ENCODE results near the gene HIRIP3. TPM values are rescaled to one million over a fixed set of nuclear protein-coding genes. Genes with fewer than 3 reads are reported as not detected.

The HIRIP3 gene
- total and polyA plus RNA-seq, 2 of the 13 experiments (the other 11 are each of a cell fraction or from before 2014, with no cell fraction given) = 12.6 to 17.2 TPM

DNA sequence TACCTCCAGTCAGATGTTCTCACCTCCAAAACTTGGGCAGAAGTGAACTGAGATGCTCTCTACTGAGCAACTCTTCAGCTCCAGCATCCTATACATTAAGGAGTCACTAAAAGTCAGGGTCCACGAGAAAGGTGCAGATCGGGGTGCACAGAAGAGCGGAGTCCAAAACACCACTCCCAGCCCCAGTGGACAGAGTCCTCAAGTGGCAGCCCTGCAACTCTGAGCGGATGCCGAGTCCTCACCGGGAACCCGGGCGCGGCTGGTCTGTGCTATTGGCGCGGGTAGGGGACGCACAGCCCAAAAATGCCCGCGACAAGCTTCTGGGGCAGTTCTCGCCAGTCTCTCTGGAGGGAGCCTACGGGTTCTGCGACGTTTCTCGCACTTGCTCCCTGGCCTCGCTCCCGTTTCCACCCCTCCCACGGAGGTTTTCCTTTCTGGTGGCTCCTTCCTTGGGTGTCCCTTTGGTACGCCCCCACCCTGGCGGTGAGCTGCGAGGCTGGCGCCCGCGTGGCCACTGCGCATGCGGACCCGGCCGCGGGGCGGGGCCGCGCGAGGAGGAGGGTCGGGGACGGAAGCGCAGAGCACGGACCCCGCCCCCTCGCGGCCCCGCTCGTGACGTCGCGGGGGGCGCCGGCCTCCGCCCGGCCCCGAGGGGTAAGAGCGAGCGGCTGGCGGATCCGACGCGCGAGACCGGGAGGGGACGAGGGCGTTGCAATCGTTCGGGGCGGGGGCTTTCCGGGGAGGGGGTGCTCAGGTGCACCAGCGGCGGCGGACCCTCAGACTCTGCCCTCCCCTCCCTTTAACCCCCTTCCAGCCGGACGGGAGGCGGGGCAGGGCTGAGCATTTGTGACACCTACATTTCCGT lies 33.7 kb downstream of the HIRIP3 start, which contains the start of gene TMEM219 (continued):
- TF ChIP-seq, protein P1, sequence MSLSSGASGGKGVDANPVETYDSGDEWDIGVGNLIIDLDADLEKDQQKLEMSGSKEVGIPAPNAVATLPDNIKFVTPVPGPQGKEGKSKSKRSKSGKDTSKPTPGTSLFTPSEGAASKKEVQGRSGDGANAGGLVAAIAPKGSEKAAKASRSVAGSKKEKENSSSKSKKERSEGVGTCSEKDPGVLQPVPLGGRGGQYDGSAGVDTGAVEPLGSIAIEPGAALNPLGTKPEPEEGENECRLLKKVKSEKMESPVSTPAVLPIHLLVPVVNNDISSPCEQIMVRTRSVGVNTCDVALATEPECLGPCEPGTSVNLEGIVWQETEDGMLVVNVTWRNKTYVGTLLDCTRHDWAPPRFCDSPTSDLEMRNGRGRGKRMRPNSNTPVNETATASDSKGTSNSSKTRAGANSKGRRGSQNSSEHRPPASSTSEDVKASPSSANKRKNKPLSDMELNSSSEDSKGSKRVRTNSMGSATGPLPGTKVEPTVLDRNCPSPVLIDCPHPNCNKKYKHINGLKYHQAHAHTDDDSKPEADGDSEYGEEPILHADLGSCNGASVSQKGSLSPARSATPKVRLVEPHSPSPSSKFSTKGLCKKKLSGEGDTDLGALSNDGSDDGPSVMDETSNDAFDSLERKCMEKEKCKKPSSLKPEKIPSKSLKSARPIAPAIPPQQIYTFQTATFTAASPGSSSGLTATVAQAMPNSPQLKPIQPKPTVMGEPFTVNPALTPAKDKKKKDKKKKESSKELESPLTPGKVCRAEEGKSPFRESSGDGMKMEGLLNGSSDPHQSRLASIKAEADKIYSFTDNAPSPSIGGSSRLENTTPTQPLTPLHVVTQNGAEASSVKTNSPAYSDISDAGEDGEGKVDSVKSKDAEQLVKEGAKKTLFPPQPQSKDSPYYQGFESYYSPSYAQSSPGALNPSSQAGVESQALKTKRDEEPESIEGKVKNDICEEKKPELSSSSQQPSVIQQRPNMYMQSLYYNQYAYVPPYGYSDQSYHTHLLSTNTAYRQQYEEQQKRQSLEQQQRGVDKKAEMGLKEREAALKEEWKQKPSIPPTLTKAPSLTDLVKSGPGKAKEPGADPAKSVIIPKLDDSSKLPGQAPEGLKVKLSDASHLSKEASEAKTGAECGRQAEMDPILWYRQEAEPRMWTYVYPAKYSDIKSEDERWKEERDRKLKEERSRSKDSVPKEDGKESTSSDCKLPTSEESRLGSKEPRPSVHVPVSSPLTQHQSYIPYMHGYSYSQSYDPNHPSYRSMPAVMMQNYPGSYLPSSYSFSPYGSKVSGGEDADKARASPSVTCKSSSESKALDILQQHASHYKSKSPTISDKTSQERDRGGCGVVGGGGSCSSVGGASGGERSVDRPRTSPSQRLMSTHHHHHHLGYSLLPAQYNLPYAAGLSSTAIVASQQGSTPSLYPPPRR (CRISPR knock-in tag; IDR thresholded peaks at IDR 0.05; ENCODE audit: borderline replicate concordance) = no peak
- TF ChIP-seq ZNF207 (IDR thresholded peaks at IDR 0.05; ENCODE audit: borderline replicate concordance) (no peak), KMT2A (CRISPR knock-in tag; IDR thresholded peaks at IDR 0.05) (peak; percentile 66; the same call in 1 of the 2 replicates), ZNF556 (CRISPR knock-in tag; IDR thresholded peaks at IDR 0.05; ENCODE audit: borderline replicate concordance) (no peak), GZF1 (CRISPR knock-in tag; IDR thresholded peaks at IDR 0.05) (no peak), ZNF614 (CRISPR knock-in tag; IDR thresholded peaks at IDR 0.05; ENCODE audit: borderline replicate concordance) (peak; percentile 77; the same call in 1 of the 2 replicates), FOXK1 (CRISPR knock-in tag; IDR thresholded peaks at IDR 0.05; ENCODE audit: borderline replicate concordance, low read depth) (no peak; the same call in 1 of the 2 replicates), RAD21 (CRISPR knock-in tag; IDR thresholded peaks at IDR 0.05) (peak; percentile 71), ZSCAN31 (CRISPR knock-in tag; IDR thresholded peaks at IDR 0.05; ENCODE audit: low read depth) (peak; percentile 75; the same call in 1 of the 2 replicates), ZNF337 (CRISPR knock-in tag; IDR thresholded peaks at IDR 0.05; ENCODE audit: borderline replicate concordance, low read depth) (no peak), KAT2B (IDR thresholded peaks at IDR 0.05; ENCODE audit: borderline replicate concordance, low read depth, low read length) (no peak), SMC3 (IDR thresholded peaks at IDR 0.05; ENCODE audit: low read length) (no peak), ZKSCAN1 (IDR thresholded peaks at IDR 0.05; ENCODE audit: low read length) (no peak), ELF1 (CRISPR knock-in tag; IDR thresholded peaks at IDR 0.05) (peak; percentile 9; the same call in 1 of the 2 replicates), CREB1 (IDR thresholded peaks at IDR 0.05) (peak; percentile 77; the same call in 1 of the 2 replicates), CREB1 (CRISPR knock-in tag; IDR thresholded peaks at IDR 0.05) (no peak), NAIF1 (CRISPR knock-in tag; IDR thresholded peaks at IDR 0.05; ENCODE audit: borderline replicate concordance) (0 out of 2 replicates have a peak, but pooled peaks have one; percentile 42), ZNF775 (CRISPR knock-in tag; IDR thresholded peaks at IDR 0.05; ENCODE audit: borderline replicate concordance) (no peak)
- TF ChIP-seq, protein P2, sequence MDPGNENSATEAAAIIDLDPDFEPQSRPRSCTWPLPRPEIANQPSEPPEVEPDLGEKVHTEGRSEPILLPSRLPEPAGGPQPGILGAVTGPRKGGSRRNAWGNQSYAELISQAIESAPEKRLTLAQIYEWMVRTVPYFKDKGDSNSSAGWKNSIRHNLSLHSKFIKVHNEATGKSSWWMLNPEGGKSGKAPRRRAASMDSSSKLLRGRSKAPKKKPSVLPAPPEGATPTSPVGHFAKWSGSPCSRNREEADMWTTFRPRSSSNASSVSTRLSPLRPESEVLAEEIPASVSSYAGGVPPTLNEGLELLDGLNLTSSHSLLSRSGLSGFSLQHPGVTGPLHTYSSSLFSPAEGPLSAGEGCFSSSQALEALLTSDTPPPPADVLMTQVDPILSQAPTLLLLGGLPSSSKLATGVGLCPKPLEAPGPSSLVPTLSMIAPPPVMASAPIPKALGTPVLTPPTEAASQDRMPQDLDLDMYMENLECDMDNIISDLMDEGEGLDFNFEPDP (CRISPR knock-in tag; conservative IDR thresholded peaks at IDR 0.05) = peak; percentile 98; the same call in 1 of the 2 replicates
- TF ChIP-seq, protein P3, sequence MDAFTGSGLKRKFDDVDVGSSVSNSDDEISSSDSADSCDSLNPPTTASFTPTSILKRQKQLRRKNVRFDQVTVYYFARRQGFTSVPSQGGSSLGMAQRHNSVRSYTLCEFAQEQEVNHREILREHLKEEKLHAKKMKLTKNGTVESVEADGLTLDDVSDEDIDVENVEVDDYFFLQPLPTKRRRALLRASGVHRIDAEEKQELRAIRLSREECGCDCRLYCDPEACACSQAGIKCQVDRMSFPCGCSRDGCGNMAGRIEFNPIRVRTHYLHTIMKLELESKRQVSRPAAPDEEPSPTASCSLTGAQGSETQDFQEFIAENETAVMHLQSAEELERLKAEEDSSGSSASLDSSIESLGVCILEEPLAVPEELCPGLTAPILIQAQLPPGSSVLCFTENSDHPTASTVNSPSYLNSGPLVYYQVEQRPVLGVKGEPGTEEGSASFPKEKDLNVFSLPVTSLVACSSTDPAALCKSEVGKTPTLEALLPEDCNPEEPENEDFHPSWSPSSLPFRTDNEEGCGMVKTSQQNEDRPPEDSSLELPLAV (CRISPR knock-in tag; conservative IDR thresholded peaks at IDR 0.05; ENCODE audit: low read depth) = no peak
- TF ChIP-seq, protein P4, sequence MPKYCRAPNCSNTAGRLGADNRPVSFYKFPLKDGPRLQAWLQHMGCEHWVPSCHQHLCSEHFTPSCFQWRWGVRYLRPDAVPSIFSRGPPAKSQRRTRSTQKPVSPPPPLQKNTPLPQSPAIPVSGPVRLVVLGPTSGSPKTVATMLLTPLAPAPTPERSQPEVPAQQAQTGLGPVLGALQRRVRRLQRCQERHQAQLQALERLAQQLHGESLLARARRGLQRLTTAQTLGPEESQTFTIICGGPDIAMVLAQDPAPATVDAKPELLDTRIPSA (CRISPR knock-in tag; IDR thresholded peaks at IDR 0.05; ENCODE audit: borderline replicate concordance) = no peak

Measured in HepG2 (cell line).